ENCODE measurements around the gene CYP27C1. TPM values are rescaled to one million over a fixed set of nuclear protein-coding genes. Genes with fewer than 3 reads are reported as not detected.

Gene CYP27C1
- total and polyA plus RNA-seq, 10 of the 15 experiments (the other 5 are each of a cell fraction or from before 2014, with no cell fraction given): not detected

DNA sequence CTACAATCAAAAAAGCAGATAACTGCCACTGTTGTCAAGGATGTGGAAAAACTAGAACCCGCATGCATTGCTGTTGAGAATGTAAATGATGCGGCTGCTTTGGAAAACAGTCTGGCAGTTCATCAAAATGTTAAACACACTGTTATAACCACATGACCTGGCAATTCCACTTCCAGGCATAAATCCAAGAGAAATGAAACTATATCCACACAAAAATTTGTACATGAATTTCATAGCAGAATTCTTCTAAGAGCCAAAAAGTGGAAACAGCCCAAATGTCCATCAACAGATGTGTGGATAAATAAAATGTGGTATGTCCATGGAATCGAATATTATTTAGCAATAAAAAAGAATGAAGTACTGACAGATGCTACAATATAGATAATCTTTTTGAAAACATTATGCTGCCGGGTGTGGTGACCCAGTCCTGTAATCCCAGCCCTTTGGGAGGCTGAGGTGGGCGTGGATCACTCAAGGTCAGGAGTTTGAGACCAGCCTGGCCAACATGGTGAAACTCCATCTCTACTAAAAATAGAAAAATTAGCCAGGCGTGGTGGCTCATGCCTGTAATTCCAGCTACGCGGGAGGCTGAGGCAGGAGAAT is 41.8 kb upstream of the CYP27C1 start (continued):
- TF ChIP-seq CEBPZ (IDR thresholded peaks at IDR 0.05; ENCODE audit: low read depth, low read length): no peak
- no peak for TF ChIP-seq SMAD1 (IDR thresholded peaks at IDR 0.05; ENCODE audit: low read depth, partially characterized antibody)

DNA sequence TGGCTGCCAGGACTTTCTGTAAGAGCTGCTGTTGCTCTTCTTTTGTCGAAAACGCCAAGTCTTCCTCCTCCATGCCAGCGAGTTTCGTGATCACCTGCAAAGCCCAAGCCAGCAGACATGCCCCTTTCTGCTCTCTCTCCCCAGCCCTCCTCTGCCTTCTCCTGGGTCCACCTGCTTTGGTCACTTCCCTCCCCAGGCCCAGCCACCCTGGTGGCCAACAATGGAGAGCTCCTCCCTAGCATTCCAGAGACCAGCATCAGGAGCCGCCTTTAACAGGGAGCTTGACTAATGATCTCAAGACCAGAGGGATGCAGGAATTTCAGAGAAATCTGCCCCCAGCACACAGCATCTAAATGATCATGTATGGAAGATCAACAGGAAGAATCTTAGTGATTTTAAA is 39.3 kb upstream of the CYP27C1 start:
- in situ Hi-C loops (cut with MboI): no loop called here
- intact Hi-C loops (cut with micrococcal nuclease; ENCODE audit: unreplicated experiment): no loop called here
- BruUV-seq (replicated peaks): no TSS peak
- ChIA-PET POLR2A (no interaction called here), RAD21 (ENCODE audit: unreplicated experiment) (no interaction called here), CTCF (no interaction called here), SMC1A (ENCODE audit: uncharacterized antibody, unreplicated experiment) (no interaction called here)
- Histone ChIP-seq H3K9ac (ENCODE audit: control insufficient read depth, insufficient read depth, low read length) (no peak overlapping the region), H3K27me3 (replicated peaks in 1 of 2; ENCODE audit: control insufficient read depth in 2 of 2, insufficient read depth in 2 of 2, low read length in 1 of 2) (no peaks in the 10 kb centered on the region), H3K27ac (ENCODE audit: control insufficient read depth, insufficient read depth) (no peak overlapping the region), H3K36me3 (ENCODE audit: control insufficient read depth in 2 of 2, insufficient read depth in 2 of 2, low read length in 1 of 2) (peaks cover 17 to 31% of the 10 kb centered on the region in 2 experiments), H2AFZ (ENCODE audit: control insufficient read depth, low read depth, low read length) (no peak overlapping the region), H3K4me1 (ENCODE audit: control insufficient read depth, insufficient read depth, low read length) (no peaks in the 10 kb centered on the region), H4K20me1 (ENCODE audit: control insufficient read depth, insufficient read depth) (no peaks in the 10 kb centered on the region), H3K9me3 (replicated peaks; ENCODE audit: control insufficient read depth, insufficient read depth, low read length) (no peaks in the 10 kb centered on the region), H3K4me3 (no peak overlapping the region), H3K4me2 (ENCODE audit: control insufficient read depth, insufficient read depth) (no peak overlapping the region), H3K79me2 (ENCODE audit: control insufficient read depth, insufficient read depth, low read length) (no peaks in the 10 kb centered on the region)
- FAIRE-seq (no peak), DNase-seq (ENCODE audit: low read depth, low spot score) (no peak), ATAC-seq (no peak)
- 97% methylated on average over 5 of the region's 5 CpGs for WGBS (ENCODE audit: insufficient coverage, insufficient replicate concordance, low lambda C conversion rate, missing lambda C conversion rate)
- TF ChIP-seq IRF4 (IDR thresholded peaks at IDR 0.05; ENCODE audit: low read depth, low read length): no peak
- no peak for TF ChIP-seq ZBTB40 (IDR thresholded peaks at IDR 0.05; ENCODE audit: borderline replicate concordance)
- TF ChIP-seq BCL11A (IDR thresholded peaks at IDR 0.05; ENCODE audit: low read depth, low read length): no peak
- TF ChIP-seq, protein P1, sequence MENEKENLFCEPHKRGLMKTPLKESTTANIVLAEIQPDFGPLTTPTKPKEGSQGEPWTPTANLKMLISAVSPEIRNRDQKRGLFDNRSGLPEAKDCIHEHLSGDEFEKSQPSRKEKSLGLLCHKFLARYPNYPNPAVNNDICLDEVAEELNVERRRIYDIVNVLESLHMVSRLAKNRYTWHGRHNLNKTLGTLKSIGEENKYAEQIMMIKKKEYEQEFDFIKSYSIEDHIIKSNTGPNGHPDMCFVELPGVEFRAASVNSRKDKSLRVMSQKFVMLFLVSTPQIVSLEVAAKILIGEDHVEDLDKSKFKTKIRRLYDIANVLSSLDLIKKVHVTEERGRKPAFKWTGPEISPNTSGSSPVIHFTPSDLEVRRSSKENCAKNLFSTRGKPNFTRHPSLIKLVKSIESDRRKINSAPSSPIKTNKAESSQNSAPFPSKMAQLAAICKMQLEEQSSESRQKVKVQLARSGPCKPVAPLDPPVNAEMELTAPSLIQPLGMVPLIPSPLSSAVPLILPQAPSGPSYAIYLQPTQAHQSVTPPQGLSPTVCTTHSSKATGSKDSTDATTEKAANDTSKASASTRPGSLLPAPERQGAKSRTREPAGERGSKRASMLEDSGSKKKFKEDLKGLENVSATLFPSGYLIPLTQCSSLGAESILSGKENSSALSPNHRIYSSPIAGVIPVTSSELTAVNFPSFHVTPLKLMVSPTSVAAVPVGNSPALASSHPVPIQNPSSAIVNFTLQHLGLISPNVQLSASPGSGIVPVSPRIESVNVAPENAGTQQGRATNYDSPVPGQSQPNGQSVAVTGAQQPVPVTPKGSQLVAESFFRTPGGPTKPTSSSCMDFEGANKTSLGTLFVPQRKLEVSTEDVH (IDR thresholded peaks at IDR 0.05; ENCODE audit: low read depth, partially characterized antibody): no peak
- TF ChIP-seq, protein P2, sequence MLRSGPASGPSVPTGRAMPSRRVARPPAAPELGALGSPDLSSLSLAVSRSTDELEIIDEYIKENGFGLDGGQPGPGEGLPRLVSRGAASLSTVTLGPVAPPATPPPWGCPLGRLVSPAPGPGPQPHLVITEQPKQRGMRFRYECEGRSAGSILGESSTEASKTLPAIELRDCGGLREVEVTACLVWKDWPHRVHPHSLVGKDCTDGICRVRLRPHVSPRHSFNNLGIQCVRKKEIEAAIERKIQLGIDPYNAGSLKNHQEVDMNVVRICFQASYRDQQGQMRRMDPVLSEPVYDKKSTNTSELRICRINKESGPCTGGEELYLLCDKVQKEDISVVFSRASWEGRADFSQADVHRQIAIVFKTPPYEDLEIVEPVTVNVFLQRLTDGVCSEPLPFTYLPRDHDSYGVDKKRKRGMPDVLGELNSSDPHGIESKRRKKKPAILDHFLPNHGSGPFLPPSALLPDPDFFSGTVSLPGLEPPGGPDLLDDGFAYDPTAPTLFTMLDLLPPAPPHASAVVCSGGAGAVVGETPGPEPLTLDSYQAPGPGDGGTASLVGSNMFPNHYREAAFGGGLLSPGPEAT (IDR thresholded peaks at IDR 0.05; ENCODE audit: low read depth): no peak
- no peak for TF ChIP-seq HDAC6 (IDR thresholded peaks at IDR 0.05; ENCODE audit: unreplicated experiment)
